NT2/D1 (cell line): ENCODE data around the gene RGS7.

Source experiments
- DNase-seq: peaks from one replicate; pipeline ENCODE4 v3.0.0-alpha.2; 2011; ENCODE audit warnings: low read depth, low spot score
- H3K27me3 ChIP-seq: 2 replicates; pipeline ENCODE4 v1.6.0; 2011; ENCODE audit warnings: mild to moderate bottlenecking; ENCODE audit not compliant: insufficient read length, insufficient read depth
- H3K36me3 ChIP-seq: 2 replicates; pipeline ENCODE4 v1.6.1; 2011; ENCODE audit warnings: mild to moderate bottlenecking, low read length, mixed read lengths; ENCODE audit not compliant: insufficient read depth, insufficient read length
- H3K4me1 ChIP-seq: 2 replicates; pipeline ENCODE4 v1.5.1; 2011; ENCODE audit not compliant: insufficient read depth, insufficient read length
- H3K4me3 ChIP-seq: 2 replicates; pipeline ENCODE4 v1.5.1; 2011; ENCODE audit warnings: low read depth; ENCODE audit not compliant: insufficient read length
- H3K9ac ChIP-seq: 2 replicates; pipeline ENCODE4 v1.6.0; 2011; ENCODE audit warnings: low read depth; ENCODE audit not compliant: insufficient read length
- H3K9me3 ChIP-seq: 2 replicates; pipeline ENCODE4 v1.5.1; 2011; ENCODE audit warnings: mild to moderate bottlenecking, low read length; ENCODE audit not compliant: insufficient read depth
- SUZ12 ChIP-seq: IDR thresholded peaks from 2 replicates; pipeline ENCODE4 v1.6.1; 2011; ENCODE audit not compliant: insufficient read length, insufficient read depth; ENCODE audit errors: extremely low read depth
- YY1 ChIP-seq: IDR thresholded peaks from 2 replicates; pipeline ENCODE4 v1.6.1; 2011; ENCODE audit not compliant: insufficient read length, insufficient read depth
- ZNF274 ChIP-seq: IDR thresholded peaks from 2 replicates; pipeline ENCODE4 v1.6.1; 2011; ENCODE audit warnings: mild to moderate bottlenecking, low read depth, low read length

RGS7 gene

GRCh38 chr1:241387216-241387615 is 30.2 kb upstream of the RGS7 start:
- no peak overlapping the region for H3K9ac ChIP-seq
- no peaks in the 10 kb centered on the region for H3K27me3 ChIP-seq
- no peaks in the 10 kb centered on the region for H3K36me3 ChIP-seq
- H3K4me3 ChIP-seq = no peak overlapping the region
- no peaks in the 10 kb centered on the region for H3K4me1 ChIP-seq
- no peak for DNase-seq
- no peaks in the 10 kb centered on the region for H3K9me3 ChIP-seq
- TF ChIP-seq ZNF274 (no peak), SUZ12 (no peak), YY1 (no peak)

GRCh38 chr1:241376701-241377100 is 19.7 kb upstream of the RGS7 start:
- H3K36me3 ChIP-seq = no peaks in the 10 kb centered on the region
- no peaks in the 10 kb centered on the region for H3K27me3 ChIP-seq
- H3K9ac ChIP-seq = no peak overlapping the region
- no peak overlapping the region for H3K4me3 ChIP-seq
- DNase-seq = no peak
- H3K4me1 ChIP-seq = no peaks in the 10 kb centered on the region
- no peak for TF ChIP-seq SUZ12
- TF ChIP-seq YY1 = no peak
- no peak for TF ChIP-seq ZNF274
- no peaks in the 10 kb centered on the region for H3K9me3 ChIP-seq

GRCh38 chr1:241375886-241376285 is 18.9 kb upstream of the RGS7 start:
- H3K4me1 ChIP-seq = no peaks in the 10 kb centered on the region
- no peak for TF ChIP-seq ZNF274
- no peak for TF ChIP-seq SUZ12
- no peak for TF ChIP-seq YY1
- DNase-seq = no peak
- H3K9me3 ChIP-seq = no peaks in the 10 kb centered on the region
- H3K36me3 ChIP-seq = no peaks in the 10 kb centered on the region
- no peaks in the 10 kb centered on the region for H3K27me3 ChIP-seq
- H3K9ac ChIP-seq = no peak overlapping the region
- H3K4me3 ChIP-seq = no peak overlapping the region

GRCh38 chr1:241366196-241366595 is 9.2 kb upstream of the RGS7 start:
- Histone ChIP-seq H3K9ac (no peak overlapping the region), H3K36me3 (no peaks in the 10 kb centered on the region), H3K4me1 (no peaks in the 10 kb centered on the region), H3K9me3 (no peaks in the 10 kb centered on the region), H3K4me3 (no peak overlapping the region), H3K27me3 (no peaks in the 10 kb centered on the region)
- TF ChIP-seq SUZ12 = no peak
- TF ChIP-seq ZNF274 = no peak
- no peak for TF ChIP-seq YY1
- DNase-seq = no peak

- Histone ChIP-seq H3K9me3 (no peaks in the 10 kb centered on the region), H3K36me3 (no peaks in the 10 kb centered on the region), H3K27me3 (peaks cover 16% of the 10 kb centered on the region), H3K9ac (no peak overlapping the region), H3K4me1 (peaks cover 5% of the 10 kb centered on the region), H3K4me3 (no peak overlapping the region)
- TF ChIP-seq YY1 (no peak), SUZ12 (no peak), ZNF274 (no peak)
- no peak for DNase-seq
Observed at GRCh38 chr1:241362350-241362749, 5.3 kb upstream of the RGS7 start.

GRCh38 chr1:241357366-241358340 is 648 bp upstream of the RGS7 start:
- H3K36me3 ChIP-seq = no peaks in the 10 kb centered on the region
- H3K27me3 ChIP-seq = peaks cover 38% of the 10 kb centered on the region
- TF ChIP-seq ZNF274 (no peak), YY1 (no peak), SUZ12 (no peak)
- H3K4me1 ChIP-seq = peaks cover 5% of the 10 kb centered on the region
- DNase-seq = no peak
- H3K4me3 ChIP-seq = peak overlapping the region; percentile 75
- H3K9me3 ChIP-seq = no peaks in the 10 kb centered on the region
- H3K9ac ChIP-seq = peak overlapping the region; percentile 79

- Histone ChIP-seq H3K4me3 (peak overlapping the region; percentile 75), H3K36me3 (no peaks in the 10 kb centered on the region), H3K9me3 (no peaks in the 10 kb centered on the region), H3K4me1 (peaks cover 5% of the 10 kb centered on the region), H3K9ac (peak overlapping the region; percentile 39), H3K27me3 (peaks cover 38% of the 10 kb centered on the region)
- DNase-seq = no peak
- TF ChIP-seq SUZ12 = no peak
- no peak for TF ChIP-seq YY1
- no peak for TF ChIP-seq ZNF274
Observed at GRCh38 chr1:241356187-241356518, 852 bp downstream of the RGS7 start.
